HG03558 (cell line): ENCODE measurements around the gene SERPINA10.
"Not testable (repeated sequence)": the region's sequence is repeated elsewhere in the genome, so short reads cannot be mapped to it uniquely, and the experiment has no call there.

ENCODE experiments used
- ATAC-seq: cut with Tn5 transposase; IDR thresholded peaks from one replicate; pipeline ENCODE4 v1.9.1; 2021; ENCODE audit warnings: moderate number of reproducible peaks; ENCODE audit not compliant: unreplicated experiment; ENCODE audit errors: extremely low read depth

SERPINA10 gene

GRCh38 chr14:94288610-94289465 lies 4.2 kb downstream of the SERPINA10 start:
- no peak for ATAC-seq

GRCh38 chr14:94285158-94285557 lies 7.9 kb downstream of the SERPINA10 start:
- no peak for ATAC-seq

- ATAC-seq = no peak
Observed at GRCh38 chr14:94284221-94284620, 8.8 kb downstream of the SERPINA10 start.

GRCh38 chr14:94282991-94283723 lies 9.9 kb downstream of the SERPINA10 start:
- no peak for ATAC-seq

GRCh38 chr14:94278731-94279130 lies 14.3 kb downstream of the SERPINA10 start:
- no peak for ATAC-seq

DNA sequence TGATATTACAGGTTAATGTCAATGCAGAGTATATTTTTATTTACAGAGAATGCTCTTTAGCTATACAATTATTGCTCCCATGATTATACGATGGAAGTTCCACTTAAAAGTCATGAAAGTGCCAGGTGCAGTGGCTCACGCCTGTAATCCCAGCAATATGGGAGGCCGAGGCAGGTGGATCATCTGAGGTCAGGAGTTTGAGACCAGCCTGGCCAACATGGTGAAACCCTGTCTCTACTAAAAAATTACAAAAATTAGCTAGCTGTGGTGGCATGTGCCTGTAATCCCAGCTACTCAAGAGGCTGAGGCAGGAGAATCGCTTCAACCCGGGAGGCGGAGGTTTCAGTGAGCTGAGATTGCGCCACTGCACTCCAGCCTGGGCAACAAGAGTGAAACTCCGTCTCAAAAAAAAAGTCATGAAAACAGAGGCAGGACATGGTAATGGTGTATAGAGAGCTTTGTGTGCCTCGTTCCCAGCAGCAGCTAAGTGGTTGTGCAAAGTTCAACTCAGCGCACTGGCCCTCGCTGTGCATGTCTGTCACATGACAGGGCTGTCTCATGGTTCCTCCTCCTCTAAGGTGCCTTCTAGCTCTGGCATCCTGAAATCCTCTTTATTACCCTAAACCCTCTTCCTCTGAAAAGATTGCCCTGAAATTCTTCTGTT lies 16.0 kb downstream of the SERPINA10 start:
- ATAC-seq = not testable (repeated sequence)

DNA sequence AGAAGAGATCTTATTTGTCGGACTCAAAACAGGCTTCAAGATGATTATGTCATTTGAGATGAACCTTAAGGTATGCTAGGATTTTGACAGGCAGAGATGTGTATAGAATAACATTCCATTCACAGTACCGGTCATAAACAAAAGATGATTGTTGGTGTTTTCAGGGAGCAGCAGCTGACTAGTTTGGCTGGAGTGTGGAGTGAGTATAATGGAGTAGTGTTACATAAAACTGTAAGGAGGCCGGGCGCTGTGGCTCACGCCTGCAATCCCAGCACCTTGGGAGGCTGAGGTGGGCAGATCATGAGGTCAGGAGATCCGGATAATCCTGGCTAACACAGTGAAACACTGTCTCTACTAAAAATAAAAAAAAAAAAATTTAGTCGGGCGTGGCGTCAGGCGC lies 23.9 kb downstream of the SERPINA10 start:
- ATAC-seq = no peak

DNA sequence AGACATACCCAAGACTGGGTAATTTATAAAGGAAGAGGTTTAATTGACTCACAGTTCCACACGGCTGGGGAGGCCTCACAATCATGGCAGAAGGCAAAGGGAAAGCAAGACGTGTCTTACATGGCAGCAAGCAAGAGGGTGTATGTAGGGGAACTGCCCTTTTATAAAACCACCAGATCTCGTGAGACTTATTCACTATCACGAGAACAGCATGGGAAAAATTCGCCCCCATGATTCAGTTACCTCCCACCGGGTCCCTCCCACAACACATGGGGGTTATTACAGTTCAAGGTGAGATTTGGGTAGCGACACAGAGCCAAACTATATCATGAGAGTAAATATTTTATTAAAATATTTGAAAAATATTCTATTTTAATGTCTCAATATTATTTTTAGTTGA lies 24.5 kb downstream of the SERPINA10 start:
- ATAC-seq = not testable (repeated sequence)

DNA sequence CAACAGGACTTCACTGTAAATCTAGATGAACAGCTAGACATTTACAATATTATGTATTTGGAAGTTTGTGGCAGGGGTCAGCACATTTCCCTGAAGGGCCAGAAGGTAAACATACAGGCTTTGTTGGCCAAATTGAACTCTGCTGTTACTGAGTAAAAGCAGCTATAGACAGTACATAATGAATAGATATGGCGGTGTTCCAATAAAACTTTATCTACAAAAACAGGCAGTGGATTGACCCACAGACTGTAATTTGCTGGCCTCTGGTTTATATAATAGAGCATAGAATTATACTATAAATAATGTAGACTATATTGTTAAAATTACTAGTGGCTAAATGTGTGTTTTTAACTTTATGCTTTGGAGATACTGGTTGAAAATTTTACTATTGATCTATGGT lies 25.7 kb downstream of the SERPINA10 start:
- ATAC-seq = no peak

GRCh38 chr14:94264195-94264594 lies 28.9 kb downstream of the SERPINA10 start:
- not testable (repeated sequence) for ATAC-seq

DNA sequence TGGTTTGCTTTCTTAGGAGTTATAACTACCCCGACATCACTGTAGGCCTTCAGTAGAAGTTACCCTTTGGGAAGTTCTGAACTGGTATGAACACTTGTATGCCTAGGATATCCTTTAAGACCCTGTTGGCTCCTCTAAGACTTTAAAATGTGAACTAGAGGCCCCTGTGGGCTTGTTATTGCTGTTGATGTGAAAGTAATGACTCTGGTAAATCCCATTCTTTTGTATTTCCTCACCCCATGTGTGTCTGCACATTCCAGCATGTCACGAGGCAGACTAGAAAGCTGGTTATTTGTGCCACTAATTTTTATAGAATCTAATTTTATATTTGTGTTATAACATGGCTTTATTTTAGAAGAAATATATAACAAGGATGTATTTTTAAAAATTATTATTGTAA lies 48.9 kb downstream of the SERPINA10 start:
- ATAC-seq = no peak

DNA sequence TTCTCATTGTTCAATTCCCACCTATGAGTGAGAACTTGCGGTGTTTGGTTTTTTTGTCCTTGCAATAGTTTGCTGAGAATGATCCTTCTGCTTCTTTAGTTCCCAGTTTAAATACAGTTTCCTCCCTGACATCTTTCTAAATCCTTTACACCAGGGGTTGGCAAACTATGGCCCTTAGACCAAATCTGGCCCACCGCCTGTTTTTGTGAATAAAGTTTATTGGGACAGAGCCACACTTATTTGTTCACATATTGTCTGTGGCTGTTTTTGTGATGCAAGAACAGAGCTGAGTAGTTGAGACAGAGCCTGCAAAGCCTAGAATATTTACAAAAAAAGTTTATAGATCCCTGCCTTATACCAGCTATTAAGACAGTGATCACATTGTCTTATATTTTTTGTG lies 53.7 kb downstream of the SERPINA10 start:
- ATAC-seq = no peak

DNA sequence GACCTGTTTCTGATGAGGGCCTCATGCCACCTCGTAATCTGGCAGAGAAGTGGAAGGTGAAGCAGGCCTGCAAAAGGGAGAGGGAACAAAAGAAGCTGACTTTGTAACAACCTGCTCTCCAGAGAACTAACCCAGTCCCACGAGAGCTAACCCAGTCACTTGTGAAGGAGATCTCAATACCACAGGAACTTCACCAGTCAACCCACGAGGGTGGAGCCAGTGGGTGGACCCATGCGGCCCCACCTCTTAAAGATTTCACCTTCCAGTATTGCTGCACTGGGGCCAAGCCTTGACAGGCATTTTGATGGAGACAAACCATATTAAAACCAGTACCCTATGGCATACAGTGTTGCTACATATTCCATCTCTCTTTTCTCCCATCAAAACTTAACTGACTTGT lies 55.1 kb downstream of the SERPINA10 start:
- ATAC-seq = no peak

- no peak for ATAC-seq
Observed at GRCh38 chr14:94237046-94237445, 56.0 kb downstream of the SERPINA10 start.
